Mononuclear cell (primary cell): ENCODE measurements around the gene CRYBG1. TPM values are rescaled to one million over a fixed set of nuclear protein-coding genes. Genes with fewer than 3 reads are reported as not detected.

Experiments used
- H3K27me3 ChIP-seq: 2 replicates; pipeline ENCODE4 v1.6.0; 2011; ENCODE audit warnings: low read length, control low read depth; ENCODE audit not compliant: insufficient read depth
- H3K4me1 ChIP-seq: 2 replicates; pipeline ENCODE4 v1.5.1; 2011; ENCODE audit warnings: mild to moderate bottlenecking, low read length, control low read depth; ENCODE audit not compliant: insufficient read depth
- H3K4me3 ChIP-seq: 2 replicates; pipeline ENCODE4 v1.5.1; 2011; ENCODE audit warnings: mild to moderate bottlenecking, low read length, moderate library complexity
- H3K9me3 ChIP-seq: 2 replicates; pipeline ENCODE4 v1.5.1; 2011; ENCODE audit warnings: low read depth, mild to moderate bottlenecking, control low read depth, low read length
- total RNA-seq: library from RNA; depleted of rRNA; stranded (reverse); fragments of >200 nt; gene quantifications from one replicate; pipeline ENCODE4 v1.2.3, GENCODE V29; 2012

The CRYBG1 gene
- total RNA-seq, 1 donor = 60.9 TPM

DNA sequence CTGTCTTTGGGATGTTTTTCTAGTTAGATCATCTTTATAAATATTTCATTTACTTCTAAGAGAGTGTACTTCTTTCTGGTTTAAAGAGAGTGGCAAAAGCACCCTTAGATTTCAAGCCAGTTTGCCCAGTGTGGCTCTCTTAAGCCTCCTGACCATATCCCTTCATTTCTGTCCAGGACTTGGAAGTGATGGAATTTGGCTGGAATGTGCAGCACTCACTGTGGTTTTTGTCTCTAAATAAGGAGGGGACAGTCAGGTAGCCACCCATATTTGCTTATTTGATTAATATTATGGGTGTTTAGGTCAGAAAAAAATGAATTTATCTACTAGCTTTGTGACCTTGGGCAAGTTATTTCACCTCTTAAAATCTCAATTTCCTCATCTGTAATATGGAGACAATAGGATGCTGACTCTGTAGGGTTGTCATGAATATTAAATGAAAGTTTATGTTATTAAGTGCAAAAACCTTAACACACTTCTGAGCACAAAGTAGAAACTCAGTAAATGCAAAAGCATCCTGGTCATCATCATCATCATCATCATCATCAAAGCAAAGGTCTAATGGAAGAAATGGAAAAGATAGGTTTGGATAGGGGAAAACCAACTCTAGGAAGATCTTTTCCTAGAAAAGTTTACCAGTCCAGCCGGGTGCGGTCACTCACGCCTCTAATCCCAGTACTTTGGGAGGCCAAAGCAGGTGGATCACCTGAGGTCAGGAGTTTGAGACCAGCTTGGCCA is 3.1 kb downstream of the CRYBG1 start:
- peaks cover 54% of the 10 kb centered on the region for H3K27me3 ChIP-seq
- no peak overlapping the region for H3K4me3 ChIP-seq
- H3K9me3 ChIP-seq = no peaks in the 10 kb centered on the region
- H3K4me1 ChIP-seq = peaks cover 16% of the 10 kb centered on the region

DNA sequence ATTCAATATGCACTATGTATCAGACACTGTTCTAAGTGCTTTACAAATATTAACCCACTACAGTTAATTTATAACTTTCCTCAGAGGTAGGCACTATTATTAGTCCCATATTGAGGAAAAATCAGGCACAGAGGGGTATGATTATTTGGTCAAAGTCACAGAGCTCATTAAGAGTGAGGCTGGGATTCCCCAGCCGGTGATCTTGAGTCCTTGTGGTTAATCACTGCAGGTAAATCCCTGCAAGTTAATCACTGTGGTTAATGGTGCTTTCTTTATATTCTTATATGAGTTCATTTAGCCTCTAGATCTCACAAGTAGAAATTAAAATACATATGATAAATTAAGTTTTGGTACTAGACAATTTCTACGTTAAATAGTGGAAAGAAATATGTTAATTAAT is 9.2 kb downstream of the CRYBG1 start:
- peaks cover 9% of the 10 kb centered on the region for H3K27me3 ChIP-seq
- H3K4me1 ChIP-seq = no peaks in the 10 kb centered on the region
- H3K9me3 ChIP-seq = no peaks in the 10 kb centered on the region
- H3K4me3 ChIP-seq = no peak overlapping the region

DNA sequence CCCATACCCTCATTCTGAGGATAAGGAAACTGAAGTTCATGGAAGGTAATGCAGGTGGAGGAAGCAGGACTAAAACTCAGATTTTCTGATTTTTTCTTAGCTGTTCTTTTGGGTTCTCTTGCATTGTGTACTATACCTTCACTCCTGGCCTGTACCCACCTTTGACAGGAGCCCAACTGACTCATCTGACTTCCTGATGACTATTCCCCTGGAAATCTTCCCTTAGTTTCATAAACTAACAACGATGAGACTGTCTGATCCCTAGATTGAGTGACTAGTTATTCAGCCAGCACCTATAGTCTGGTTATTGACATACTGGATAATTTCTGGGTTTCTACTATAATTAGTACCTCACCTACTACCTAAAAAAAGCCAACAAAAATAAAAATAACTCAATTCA is 10.1 kb downstream of the CRYBG1 start:
- no peaks in the 10 kb centered on the region for H3K4me1 ChIP-seq
- H3K9me3 ChIP-seq = no peaks in the 10 kb centered on the region
- H3K4me3 ChIP-seq = no peak overlapping the region
- peaks cover 7% of the 10 kb centered on the region for H3K27me3 ChIP-seq

DNA sequence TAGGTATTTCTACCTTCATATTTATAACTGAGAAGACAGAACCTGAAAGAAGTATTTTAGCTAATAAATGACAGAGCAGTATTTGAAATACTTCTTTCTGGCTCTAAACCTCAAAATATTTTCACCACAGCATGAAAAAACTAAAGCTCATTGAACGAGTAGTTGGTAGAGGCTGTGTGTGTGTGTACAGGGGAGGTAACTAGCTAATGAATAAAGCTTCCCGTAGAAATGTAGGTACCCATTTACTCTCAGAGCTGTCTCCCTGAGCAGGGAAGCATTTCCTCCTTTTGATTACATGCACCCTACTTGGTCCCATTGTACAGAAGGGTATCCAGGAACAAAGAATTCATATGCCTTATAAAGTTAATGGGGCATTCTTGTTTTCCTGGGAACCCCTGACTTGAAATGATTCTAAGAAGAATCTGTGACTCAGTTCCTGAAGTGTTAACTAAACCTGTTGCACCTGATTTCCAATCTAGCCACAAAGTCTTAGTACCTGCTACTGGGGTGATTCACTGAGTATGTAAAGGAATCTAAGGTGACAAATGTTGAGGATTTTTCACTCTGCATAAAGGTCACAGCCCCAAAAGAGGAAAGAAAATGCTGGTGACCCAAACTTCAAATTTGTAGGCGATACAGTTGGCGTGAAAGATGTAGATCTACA is 12.5 kb downstream of the CRYBG1 start:
- no peaks in the 10 kb centered on the region for H3K9me3 ChIP-seq
- no peak overlapping the region for H3K4me3 ChIP-seq

DNA sequence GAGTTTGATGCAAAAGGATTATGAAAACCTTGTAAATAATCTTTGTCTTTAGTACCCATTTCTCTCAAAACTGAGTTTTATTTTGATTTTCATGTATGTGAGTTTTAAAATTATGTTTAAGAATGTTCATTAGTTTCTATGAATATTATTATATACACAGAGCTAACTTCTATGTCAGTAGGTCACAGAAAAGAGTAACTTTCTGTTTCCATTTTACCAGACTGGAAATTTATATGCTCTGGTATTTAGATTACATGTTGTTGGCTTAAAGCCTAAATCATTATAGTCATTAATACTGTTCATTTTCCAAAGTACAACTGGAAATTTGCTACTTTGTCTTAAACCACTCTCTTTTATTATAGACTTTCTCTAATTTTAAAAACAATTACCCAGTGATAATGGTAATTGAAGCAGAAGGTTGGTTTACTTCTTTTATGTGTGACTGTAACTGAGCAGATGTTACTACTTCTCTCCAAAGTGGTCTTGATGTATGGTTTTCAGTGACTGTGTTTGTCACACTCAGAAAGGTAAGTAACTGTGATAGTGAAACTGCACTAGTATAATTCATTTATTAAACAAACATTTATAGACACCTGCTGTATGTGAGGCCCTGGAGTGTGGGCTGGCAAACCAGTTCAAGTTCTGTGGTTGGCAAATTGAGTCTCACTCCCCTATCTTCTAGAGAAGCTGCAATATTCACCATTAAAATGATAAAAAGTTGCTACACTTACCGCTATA is 13.2 kb downstream of the CRYBG1 start:
- Histone ChIP-seq H3K9me3 (no peaks in the 10 kb centered on the region), H3K4me1 (no peaks in the 10 kb centered on the region), H3K27me3 (no peaks in the 10 kb centered on the region), H3K4me3 (no peak overlapping the region)

More for the DNA sequence above, 12.5 kb downstream of the CRYBG1 start:
- Histone ChIP-seq H3K4me1 (no peaks in the 10 kb centered on the region), H3K27me3 (no peaks in the 10 kb centered on the region)

DNA sequence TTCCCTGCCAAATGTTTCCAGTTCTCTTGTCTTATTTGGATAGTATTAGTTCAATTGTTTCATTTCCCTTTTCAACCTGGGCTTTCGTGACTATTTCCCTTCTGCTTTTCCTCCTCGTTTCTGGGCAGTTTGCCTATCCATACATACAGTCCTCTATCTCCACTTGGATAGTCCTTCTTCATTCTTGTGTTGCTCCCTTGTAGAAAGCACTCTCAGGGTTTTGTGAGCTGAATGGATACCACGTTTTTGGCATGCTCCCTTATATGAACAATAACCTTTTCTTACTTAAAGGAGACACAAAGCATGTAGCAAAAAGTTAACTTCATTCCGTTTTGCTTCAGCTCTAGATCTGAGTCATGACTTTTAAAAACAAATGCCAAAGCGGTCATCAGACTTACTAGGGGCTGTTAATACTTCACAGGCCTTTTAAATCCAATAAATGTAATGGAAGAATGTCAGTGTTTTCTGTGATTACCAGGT is 16.6 kb downstream of the CRYBG1 start:
- Histone ChIP-seq H3K9me3 (no peaks in the 10 kb centered on the region), H3K27me3 (no peaks in the 10 kb centered on the region), H3K4me1 (peaks cover 3% of the 10 kb centered on the region), H3K4me3 (no peak overlapping the region)

DNA sequence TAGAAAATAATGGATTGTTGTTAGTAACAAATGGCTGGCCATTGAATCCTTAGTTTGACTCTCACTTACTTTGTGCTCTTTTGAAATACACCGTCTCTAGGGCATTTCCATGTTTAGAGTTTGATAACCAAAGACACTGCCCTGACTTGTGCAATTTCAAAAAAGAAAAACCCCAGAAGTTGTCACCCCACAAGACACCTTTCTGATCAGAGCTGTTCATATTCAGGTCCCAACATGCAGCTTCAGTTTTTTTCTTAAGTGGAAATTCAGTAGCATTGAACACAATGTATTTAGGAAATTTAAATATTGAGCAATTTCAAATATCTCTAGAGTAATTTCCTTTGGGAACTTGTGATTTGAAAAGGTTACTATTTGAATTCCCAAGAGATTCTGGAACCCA is 19.4 kb downstream of the CRYBG1 start:
- Histone ChIP-seq H3K4me3 (no peak overlapping the region), H3K27me3 (peaks cover 4% of the 10 kb centered on the region), H3K9me3 (no peaks in the 10 kb centered on the region), H3K4me1 (peaks cover 8% of the 10 kb centered on the region)

DNA sequence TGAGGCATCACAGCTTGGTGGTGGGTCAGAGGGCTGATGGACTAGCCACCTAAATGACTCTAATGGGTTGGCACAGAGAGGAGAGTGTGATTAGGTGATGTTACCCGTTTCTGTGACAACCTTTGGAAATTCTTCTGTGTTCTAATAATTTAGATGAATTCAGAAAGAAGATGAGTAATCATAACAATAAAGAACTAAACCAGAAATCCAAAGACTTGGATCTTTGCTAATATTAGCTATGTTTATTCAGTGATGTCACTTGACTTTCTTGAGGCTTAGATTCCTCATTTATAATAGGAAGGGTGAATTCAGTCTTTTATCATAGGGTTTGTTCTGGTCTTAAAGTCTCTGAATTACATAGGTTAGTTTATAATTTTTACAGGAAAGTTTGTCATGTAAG is 19.9 kb downstream of the CRYBG1 start:
- Histone ChIP-seq H3K27me3 (peaks cover 4% of the 10 kb centered on the region), H3K9me3 (no peaks in the 10 kb centered on the region), H3K4me1 (peaks cover 8% of the 10 kb centered on the region), H3K4me3 (no peak overlapping the region)

DNA sequence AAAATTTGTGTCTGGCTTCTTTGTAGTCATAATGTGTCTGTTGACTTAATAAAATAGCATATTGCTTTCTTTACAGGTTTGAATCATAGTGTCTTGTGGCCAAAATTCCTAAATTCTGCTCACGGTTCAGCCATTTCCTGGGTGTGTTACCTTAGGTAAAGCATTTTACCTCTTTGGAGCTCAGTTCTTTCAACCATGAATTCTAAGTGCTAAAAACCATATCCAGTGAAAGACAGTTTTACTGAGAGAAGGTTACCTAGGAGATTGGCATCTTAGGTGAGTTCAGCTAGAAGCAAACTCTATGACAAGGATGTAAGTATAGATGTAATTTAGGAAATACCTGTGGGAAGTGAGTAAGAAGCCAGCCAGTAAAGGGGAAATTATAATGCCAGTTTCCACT is 20.7 kb downstream of the CRYBG1 start:
- Histone ChIP-seq H3K4me1 (peaks cover 8% of the 10 kb centered on the region), H3K27me3 (peaks cover 4% of the 10 kb centered on the region), H3K4me3 (no peak overlapping the region), H3K9me3 (no peaks in the 10 kb centered on the region)

DNA sequence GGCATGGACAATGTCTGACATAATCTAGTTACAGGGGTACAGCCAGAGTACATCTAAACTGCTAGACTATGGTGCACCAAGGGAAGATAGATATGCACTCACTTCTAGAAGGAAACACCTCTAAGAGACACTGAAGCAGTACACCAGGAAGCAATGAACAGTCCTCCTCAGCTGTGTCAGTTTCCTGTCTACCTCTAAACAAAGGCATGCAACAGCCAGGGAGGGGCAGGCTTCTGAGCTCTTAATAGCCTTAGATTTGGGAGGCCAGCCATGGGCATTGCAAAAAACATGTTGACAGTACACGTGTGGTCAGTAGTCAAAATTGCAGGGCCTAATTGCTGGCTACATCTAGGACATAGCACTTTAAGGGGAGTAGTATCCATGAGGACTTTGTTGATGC is 21.4 kb downstream of the CRYBG1 start:
- Histone ChIP-seq H3K9me3 (no peaks in the 10 kb centered on the region), H3K27me3 (peaks cover 4% of the 10 kb centered on the region), H3K4me1 (peaks cover 8% of the 10 kb centered on the region), H3K4me3 (no peak overlapping the region)

DNA sequence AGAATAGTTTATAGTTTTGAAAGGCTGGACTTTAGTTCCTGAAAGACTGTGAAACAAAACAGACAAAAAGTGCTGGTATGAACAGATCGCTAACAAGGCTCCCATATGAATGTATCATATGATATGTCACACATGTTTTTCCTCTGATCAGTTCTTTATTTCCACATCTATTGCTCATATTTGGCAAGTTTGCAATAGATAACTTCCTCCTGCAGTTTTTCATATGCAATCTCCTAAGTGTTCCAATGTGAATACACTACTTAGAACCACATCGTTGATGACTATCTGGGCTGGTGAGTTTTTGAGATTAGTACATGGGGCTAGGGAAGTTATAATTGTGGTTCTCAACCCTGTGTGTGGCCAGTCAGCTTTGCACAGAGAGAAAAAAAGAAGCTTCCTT is 23.1 kb downstream of the CRYBG1 start:
- no peak overlapping the region for H3K4me3 ChIP-seq
- H3K9me3 ChIP-seq = no peaks in the 10 kb centered on the region
- H3K4me1 ChIP-seq = peaks cover 8% of the 10 kb centered on the region
- H3K27me3 ChIP-seq = peaks cover 4% of the 10 kb centered on the region

DNA sequence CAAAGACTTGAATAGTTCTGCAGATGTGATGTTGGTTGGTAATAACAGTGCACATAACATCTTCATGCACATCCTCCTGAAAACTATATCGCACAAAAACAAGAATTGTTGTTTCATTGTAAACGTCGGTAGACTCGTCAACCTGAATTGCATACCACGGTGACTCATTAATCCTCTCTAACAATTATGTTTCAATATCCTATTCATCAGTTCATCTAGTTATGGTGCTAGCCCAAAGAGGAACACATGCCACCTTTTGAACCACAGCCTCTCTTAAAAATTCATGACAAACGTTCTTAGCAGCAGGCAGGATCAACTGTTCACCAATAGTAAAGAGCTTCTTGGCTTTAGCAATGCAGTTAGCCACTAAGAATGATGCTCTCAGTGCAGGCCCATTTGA is 25.0 kb downstream of the CRYBG1 start:
- no peak overlapping the region for H3K4me3 ChIP-seq

DNA sequence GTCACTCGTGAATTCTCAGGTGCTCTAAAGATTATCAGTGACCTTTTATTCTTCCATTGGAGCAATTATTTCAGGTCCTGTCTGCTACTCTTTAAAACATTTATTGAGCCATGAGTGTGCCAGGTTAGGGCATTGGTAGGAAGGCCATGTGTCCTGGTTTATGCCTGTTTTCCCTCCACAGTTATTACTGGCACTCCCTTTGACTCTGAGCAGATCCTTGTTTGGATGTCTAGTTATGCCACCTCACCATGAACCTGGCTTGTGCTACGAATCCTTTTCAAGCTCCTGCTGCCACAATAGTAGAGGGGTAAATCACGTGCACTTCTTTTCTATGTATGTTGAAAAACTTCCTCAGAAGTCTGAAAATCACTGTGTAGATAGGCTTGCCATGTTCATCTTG is 27.4 kb downstream of the CRYBG1 start:
- Histone ChIP-seq H3K4me3 (no peak overlapping the region), H3K9me3 (no peaks in the 10 kb centered on the region), H3K4me1 (peaks cover 5% of the 10 kb centered on the region), H3K27me3 (peaks cover 4% of the 10 kb centered on the region)

More for the DNA sequence above, 25.0 kb downstream of the CRYBG1 start:
- H3K27me3 ChIP-seq = peaks cover 4% of the 10 kb centered on the region
- peaks cover 8% of the 10 kb centered on the region for H3K4me1 ChIP-seq
- no peaks in the 10 kb centered on the region for H3K9me3 ChIP-seq

DNA sequence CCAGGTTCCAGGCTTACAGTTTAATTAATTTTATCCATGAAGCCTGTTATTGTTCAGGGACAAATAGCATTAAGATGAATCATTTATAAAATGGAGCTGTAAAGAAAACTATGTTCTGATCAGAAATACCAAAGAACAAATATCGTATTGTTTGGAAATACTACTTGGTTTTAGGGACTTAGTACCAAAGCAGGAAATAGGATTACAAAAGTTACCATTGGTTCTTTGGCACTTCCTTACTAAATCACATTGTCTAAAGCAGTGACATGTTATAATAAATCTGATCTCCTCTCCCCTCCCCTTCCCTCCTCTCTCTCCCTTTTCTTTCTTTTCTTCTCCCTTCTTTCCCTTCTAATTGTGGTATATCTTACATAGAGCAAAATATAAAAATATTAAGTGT is 29.6 kb downstream of the CRYBG1 start:
- H3K4me1 ChIP-seq = no peaks in the 10 kb centered on the region
- H3K4me3 ChIP-seq = no peak overlapping the region
- H3K27me3 ChIP-seq = no peaks in the 10 kb centered on the region
- H3K9me3 ChIP-seq = no peaks in the 10 kb centered on the region

DNA sequence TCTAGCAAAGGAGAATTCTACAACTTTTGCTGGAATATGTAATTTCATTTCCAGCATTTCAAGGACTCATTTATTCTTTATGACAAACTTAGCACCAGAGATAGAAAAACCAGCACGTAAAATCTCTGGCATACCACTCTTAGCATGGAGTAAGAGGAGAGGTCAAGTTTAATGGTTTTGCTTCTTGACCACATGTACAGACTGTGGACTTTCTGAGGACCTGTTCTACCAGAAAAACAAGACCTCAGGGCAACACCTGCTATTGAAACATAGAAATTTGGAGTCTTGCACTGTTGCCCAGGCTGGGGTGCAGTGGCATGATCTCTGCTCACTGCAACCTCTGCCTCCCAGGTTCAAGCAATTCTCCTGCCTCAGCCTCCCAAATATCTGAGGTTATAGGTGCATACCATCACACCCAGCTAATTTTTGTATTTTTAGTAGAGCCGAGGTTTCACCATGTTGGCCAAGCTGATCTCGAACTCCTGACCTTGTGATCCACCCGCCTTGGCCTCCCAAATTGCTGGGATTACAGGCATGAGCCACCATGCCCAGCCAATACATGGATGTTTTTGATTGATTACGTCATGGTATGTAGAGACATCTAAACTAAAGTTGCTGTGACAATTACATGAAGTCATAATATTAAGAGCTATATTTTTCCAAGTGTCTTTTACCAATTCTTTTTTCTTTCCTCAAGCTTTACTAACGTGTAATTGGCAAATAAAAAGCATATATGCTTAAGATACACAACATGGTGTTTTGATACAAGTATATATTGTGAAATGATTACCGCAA is 36.1 kb downstream of the CRYBG1 start:
- no peaks in the 10 kb centered on the region for H3K4me1 ChIP-seq
- H3K27me3 ChIP-seq = peaks cover 11% of the 10 kb centered on the region
- no peak overlapping the region for H3K4me3 ChIP-seq
- H3K9me3 ChIP-seq = no peaks in the 10 kb centered on the region
